A673 (cell line): ENCODE data around the gene IGF2BP1. TPM values are rescaled to one million over a fixed set of nuclear protein-coding genes. Genes with fewer than 3 reads are reported as not detected.
A peak's percentile ranks its signal among the peaks of the same experiment; 100 is the strongest.

Source experiments
- BruUV-seq: library from RNA; stranded (reverse); fragments of 400-500 nt; replicated peaks from 2 replicates; lab custom pipeline; 2021; lab: Mats Ljungman, UMichigan
- CTCF ChIA-PET: fragments of 300-600 bp; sonication (Branson Sonifier 250); formaldehyde crosslinking; loops from one replicate; lab custom pipeline; 2022; ENCODE audit warnings: antibody characterized with exemption; lab: Charles Lee
- POLR2A ChIA-PET: fragments of 300-600 bp; sonication (Branson Sonifier 250); formaldehyde crosslinking; loops from one replicate; lab custom pipeline; 2022; ENCODE audit warnings: antibody characterized with exemption; ENCODE audit not compliant: low non-redundant PET; lab: Charles Lee
- DNase-seq: peaks from one replicate; pipeline ENCODE4 v3.0.0-alpha.2; 2015; ENCODE audit warnings: low spot score
- H3K27ac ChIP-seq: fragments of 200-600 bp; sonication (generic); 2 replicates; pipeline ENCODE4 v1.5.1; 2016; ENCODE audit warnings: mixed run types, low read depth, mild to moderate bottlenecking, mixed read lengths, antibody characterized with exemption, low read length; ENCODE audit not compliant: poor library complexity, severe bottlenecking
- H3K27me3 ChIP-seq: fragments of 200-600 bp; sonication (generic); replicated peaks from 2 replicates; pipeline ENCODE4 v1.6.1; 2017; ENCODE audit warnings: mixed run types, low read depth, mild to moderate bottlenecking, mixed read lengths, antibody characterized with exemption, low read length; ENCODE audit not compliant: insufficient read depth, poor library complexity
- H3K36me3 ChIP-seq: fragments of 200-600 bp; sonication (generic); 2 replicates; pipeline ENCODE4 v1.6.1; 2016; ENCODE audit warnings: mixed run types, mild to moderate bottlenecking, mixed read lengths, antibody characterized with exemption, low read length; ENCODE audit not compliant: insufficient read depth, poor library complexity, severe bottlenecking
- H3K4me1 ChIP-seq: fragments of 200-600 bp; sonication (generic); 2 replicates; pipeline ENCODE4 v1.6.1; 2017; ENCODE audit warnings: mixed run types, mild to moderate bottlenecking, mixed read lengths, antibody characterized with exemption, low read length; ENCODE audit not compliant: insufficient read depth, poor library complexity, severe bottlenecking
- H3K4me3 ChIP-seq: fragments of 200-600 bp; sonication (generic); 2 replicates; pipeline ENCODE4 v1.5.1; 2016; ENCODE audit warnings: low read depth, mixed run types, mild to moderate bottlenecking, mixed read lengths, low read length; ENCODE audit not compliant: poor library complexity, severe bottlenecking
- H3K9me3 ChIP-seq: fragments of 200-600 bp; sonication (generic); 2 replicates; pipeline ENCODE4 v1.6.1; 2016; ENCODE audit warnings: mixed run types, low read depth, mild to moderate bottlenecking, mixed read lengths, antibody characterized with exemption, low read length; ENCODE audit not compliant: poor library complexity, severe bottlenecking
- EZH2 ChIP-seq: fragments of 200-600 bp; sonication (generic); IDR thresholded peaks from 2 replicates; pipeline ENCODE4 v1.6.1; 2017; ENCODE audit warnings: borderline replicate concordance, low read depth, mild to moderate bottlenecking, mixed read lengths, antibody characterized with exemption, low read length; ENCODE audit not compliant: poor library complexity, severe bottlenecking
- intact Hi-C: fragments of 100-400 bp; cut with micrococcal nuclease; formaldehyde crosslinking; loops from one replicate; pipeline ENCODE4 v1.10.0; 2022; ENCODE audit not compliant: unreplicated experiment
- total RNA-seq: library from RNA; stranded (reverse); gene quantifications from 2 replicates; pipeline ENCODE4 v1.2.3, GENCODE V29; 2021
- TF ChIP-seq, protein P1 (sequence below): fragments of 300-800, 200-600 bp; sonication (generic); conservative IDR thresholded peaks from 2 replicates; pipeline ENCODE4 v1.5.1; 2017; ENCODE audit warnings: low read depth, mild to moderate bottlenecking, antibody characterized with exemption, low read length, moderate library complexity, mixed read lengths

The IGF2BP1 gene
- total RNA-seq, 1 experiment from 2014 or later = 517 TPM

DNA sequence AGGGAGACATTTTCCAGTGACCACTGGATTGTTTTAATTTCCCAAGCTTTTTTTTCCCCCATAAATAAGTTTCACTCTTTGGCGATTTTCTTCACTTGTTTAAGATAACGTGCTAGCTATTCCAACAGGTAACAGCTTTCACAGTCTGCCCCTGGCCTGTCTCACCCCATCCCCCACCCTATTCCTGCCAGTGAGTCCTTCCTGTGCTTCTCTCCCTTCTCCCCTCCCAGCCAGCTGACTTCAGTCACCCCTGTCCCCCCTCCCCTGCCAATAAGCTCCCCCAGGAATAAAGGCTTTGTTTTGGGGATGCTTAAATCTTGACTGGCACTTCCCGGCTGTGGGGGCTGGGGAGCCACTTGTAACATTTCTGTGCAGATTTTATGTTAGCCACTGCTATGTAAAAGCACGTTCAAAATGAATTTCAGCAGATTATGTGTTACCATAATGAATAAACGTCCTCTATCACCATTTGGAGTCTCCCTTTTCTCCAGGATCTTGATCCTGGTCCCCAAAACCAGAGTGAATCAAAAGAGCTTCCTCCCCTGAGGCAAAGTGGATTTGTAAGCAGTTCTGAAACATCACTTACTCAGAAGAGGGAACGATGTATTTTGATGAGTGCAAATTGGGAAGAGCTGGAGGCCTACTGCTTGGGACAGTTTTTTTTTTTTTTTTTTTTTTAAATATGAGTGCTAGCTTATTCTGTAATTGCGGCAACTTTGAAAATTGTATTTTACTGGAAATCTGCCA, 58.2 kb downstream of the IGF2BP1 start:
- Histone ChIP-seq H3K27me3 (no peaks in the 10 kb centered on the region), H3K27ac (no peak overlapping the region), H3K9me3 (no peaks in the 10 kb centered on the region), H3K4me3 (no peak overlapping the region), H3K36me3 (peaks cover 60% of the 10 kb centered on the region), H3K4me1 (no peaks in the 10 kb centered on the region)
- BruUV-seq = no TSS peak
- DNase-seq = no peak
- ChIA-PET POLR2A (interaction anchor here (0.6 kb wide), 1 partner anchor 152 kb away, joined by 6 read pairs; no protein-coding TSS in a partner anchor), CTCF (interaction anchor here (0.7 kb wide), 1 partner anchor 35 kb away, joined by 4 read pairs; no protein-coding TSS in a partner anchor)
- TF ChIP-seq EZH2 = no peak
- intact Hi-C loops = loop anchor here (10.0 kb wide), 1 partner anchor 239 kb away; no protein-coding TSS in a partner anchor

DNA sequence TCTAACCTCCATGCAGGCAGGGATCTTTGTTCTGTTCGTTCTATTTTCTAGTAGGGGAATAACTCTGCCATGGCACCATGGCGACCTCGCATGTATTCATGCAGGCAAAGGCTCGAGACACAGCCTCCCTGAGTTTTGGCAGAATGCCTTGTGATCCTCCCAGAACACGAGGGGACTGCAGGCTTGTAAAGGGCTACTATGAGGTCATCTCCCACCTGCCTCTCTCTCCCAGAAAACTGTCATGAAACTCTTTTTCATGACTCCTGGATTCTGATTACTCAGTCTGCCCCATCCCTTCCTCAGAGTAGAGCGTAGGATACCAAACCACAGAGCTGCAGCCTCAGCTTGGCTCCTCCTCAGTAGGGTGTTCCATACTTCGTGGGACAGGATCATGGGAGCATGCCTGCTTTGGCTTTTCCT, 64.3 kb downstream of the IGF2BP1 start:
- Histone ChIP-seq H3K27ac (no peak overlapping the region), H3K36me3 (peaks cover under 1% of the 10 kb centered on the region), H3K9me3 (no peaks in the 10 kb centered on the region), H3K27me3 (no peaks in the 10 kb centered on the region), H3K4me1 (no peaks in the 10 kb centered on the region), H3K4me3 (no peak overlapping the region)
- no TSS peak for BruUV-seq
- intact Hi-C loops = no loop called here
- TF ChIP-seq, protein P1, sequence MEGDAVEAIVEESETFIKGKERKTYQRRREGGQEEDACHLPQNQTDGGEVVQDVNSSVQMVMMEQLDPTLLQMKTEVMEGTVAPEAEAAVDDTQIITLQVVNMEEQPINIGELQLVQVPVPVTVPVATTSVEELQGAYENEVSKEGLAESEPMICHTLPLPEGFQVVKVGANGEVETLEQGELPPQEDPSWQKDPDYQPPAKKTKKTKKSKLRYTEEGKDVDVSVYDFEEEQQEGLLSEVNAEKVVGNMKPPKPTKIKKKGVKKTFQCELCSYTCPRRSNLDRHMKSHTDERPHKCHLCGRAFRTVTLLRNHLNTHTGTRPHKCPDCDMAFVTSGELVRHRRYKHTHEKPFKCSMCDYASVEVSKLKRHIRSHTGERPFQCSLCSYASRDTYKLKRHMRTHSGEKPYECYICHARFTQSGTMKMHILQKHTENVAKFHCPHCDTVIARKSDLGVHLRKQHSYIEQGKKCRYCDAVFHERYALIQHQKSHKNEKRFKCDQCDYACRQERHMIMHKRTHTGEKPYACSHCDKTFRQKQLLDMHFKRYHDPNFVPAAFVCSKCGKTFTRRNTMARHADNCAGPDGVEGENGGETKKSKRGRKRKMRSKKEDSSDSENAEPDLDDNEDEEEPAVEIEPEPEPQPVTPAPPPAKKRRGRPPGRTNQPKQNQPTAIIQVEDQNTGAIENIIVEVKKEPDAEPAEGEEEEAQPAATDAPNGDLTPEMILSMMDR = no peak
- ChIA-PET POLR2A (no interaction called here), CTCF (no interaction called here)
- DNase-seq = peak; percentile 41

- POLR2A ChIA-PET = no interaction called here
- TF ChIP-seq EZH2 = no peak
- TF ChIP-seq, protein P1 = no peak
- Histone ChIP-seq H3K4me1 (no peaks in the 10 kb centered on the region), H3K9me3 (no peaks in the 10 kb centered on the region), H3K27ac (no peak overlapping the region), H3K4me3 (no peak overlapping the region), H3K36me3 (no peaks in the 10 kb centered on the region), H3K27me3 (no peaks in the 10 kb centered on the region)
- intact Hi-C loops = no loop called here
- CTCF ChIA-PET = no interaction called here
- no peak for DNase-seq
- BruUV-seq = no TSS peak
These were observed 66.5 kb downstream of the IGF2BP1 start for GRCh38 chr17:49063652-49064051.

GRCh38 chr17:49067163-49067562, 70.0 kb downstream of the IGF2BP1 start:
- BruUV-seq = no TSS peak
- ChIA-PET CTCF (no interaction called here), POLR2A (no interaction called here)
- intact Hi-C loops = no loop called here
- DNase-seq = no peak
- no peak for TF ChIP-seq EZH2
- TF ChIP-seq, protein P1 = no peak
- no peaks in the 10 kb centered on the region for H3K4me1 ChIP-seq
- H3K27me3 ChIP-seq = no peaks in the 10 kb centered on the region
- H3K27ac ChIP-seq = no peak overlapping the region
- no peaks in the 10 kb centered on the region for H3K9me3 ChIP-seq
- H3K4me3 ChIP-seq = no peak overlapping the region
- no peaks in the 10 kb centered on the region for H3K36me3 ChIP-seq
